ENCODE measurements around the gene ALB. TPM values are rescaled to one million over a fixed set of nuclear protein-coding genes. Genes with fewer than 3 reads are reported as not detected.

ALB gene
- total RNA-seq, 1 donor from 2014 or later, result not detected

DNA sequence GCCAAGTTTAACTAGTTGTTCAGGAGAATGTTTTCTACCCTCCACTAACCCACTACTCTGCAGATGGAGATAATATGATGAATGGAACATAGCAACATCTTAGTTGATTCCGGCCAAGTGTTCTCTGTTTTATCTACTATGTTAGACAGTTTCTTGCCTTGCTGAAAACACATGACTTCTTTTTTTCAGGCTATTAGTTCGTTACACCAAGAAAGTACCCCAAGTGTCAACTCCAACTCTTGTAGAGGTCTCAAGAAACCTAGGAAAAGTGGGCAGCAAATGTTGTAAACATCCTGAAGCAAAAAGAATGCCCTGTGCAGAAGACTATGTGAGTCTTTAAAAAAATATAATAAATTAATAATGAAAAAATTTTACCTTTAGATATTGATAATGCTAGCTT, 13.3 kb downstream of the ALB start:
- Histone ChIP-seq H3K27ac (replicated peaks) (no peak overlapping the region), H3K4me3 (no peak overlapping the region), H3K9me3 (replicated peaks) (no peaks in the 10 kb centered on the region), H3K36me3 (no peaks in the 10 kb centered on the region), H3K4me1 (no peaks in the 10 kb centered on the region), H3K27me3 (ENCODE audit: low read depth) (no peaks in the 10 kb centered on the region)
- DNase-seq, result no peak
- intact Hi-C loops (cut with micrococcal nuclease), result no loop called here
- TF ChIP-seq, protein P1, sequence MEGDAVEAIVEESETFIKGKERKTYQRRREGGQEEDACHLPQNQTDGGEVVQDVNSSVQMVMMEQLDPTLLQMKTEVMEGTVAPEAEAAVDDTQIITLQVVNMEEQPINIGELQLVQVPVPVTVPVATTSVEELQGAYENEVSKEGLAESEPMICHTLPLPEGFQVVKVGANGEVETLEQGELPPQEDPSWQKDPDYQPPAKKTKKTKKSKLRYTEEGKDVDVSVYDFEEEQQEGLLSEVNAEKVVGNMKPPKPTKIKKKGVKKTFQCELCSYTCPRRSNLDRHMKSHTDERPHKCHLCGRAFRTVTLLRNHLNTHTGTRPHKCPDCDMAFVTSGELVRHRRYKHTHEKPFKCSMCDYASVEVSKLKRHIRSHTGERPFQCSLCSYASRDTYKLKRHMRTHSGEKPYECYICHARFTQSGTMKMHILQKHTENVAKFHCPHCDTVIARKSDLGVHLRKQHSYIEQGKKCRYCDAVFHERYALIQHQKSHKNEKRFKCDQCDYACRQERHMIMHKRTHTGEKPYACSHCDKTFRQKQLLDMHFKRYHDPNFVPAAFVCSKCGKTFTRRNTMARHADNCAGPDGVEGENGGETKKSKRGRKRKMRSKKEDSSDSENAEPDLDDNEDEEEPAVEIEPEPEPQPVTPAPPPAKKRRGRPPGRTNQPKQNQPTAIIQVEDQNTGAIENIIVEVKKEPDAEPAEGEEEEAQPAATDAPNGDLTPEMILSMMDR (IDR thresholded peaks at IDR 0.05; ENCODE audit: borderline replicate concordance), result no peak

DNA sequence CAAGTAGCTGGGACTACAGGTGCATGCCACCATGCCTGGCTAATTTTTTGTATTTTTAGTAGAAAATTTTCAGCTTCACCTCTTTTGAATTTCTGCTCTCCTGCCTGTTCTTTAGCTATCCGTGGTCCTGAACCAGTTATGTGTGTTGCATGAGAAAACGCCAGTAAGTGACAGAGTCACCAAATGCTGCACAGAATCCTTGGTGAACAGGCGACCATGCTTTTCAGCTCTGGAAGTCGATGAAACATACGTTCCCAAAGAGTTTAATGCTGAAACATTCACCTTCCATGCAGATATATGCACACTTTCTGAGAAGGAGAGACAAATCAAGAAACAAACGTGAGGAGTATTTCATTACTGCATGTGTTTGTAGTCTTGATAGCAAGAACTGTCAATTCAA, 13.9 kb downstream of the ALB start:
- intact Hi-C loops (cut with micrococcal nuclease), result no loop called here
- no peaks in the 10 kb centered on the region for H3K4me1 ChIP-seq
- H3K27ac ChIP-seq (replicated peaks), result no peak overlapping the region
- H3K36me3 ChIP-seq, result no peaks in the 10 kb centered on the region
- H3K27me3 ChIP-seq (ENCODE audit: low read depth), result no peaks in the 10 kb centered on the region
- TF ChIP-seq, protein P1 (IDR thresholded peaks at IDR 0.05; ENCODE audit: borderline replicate concordance), result no peak
- no peak for DNase-seq
- H3K9me3 ChIP-seq (replicated peaks), result no peaks in the 10 kb centered on the region
- no peak overlapping the region for H3K4me3 ChIP-seq

DNA sequence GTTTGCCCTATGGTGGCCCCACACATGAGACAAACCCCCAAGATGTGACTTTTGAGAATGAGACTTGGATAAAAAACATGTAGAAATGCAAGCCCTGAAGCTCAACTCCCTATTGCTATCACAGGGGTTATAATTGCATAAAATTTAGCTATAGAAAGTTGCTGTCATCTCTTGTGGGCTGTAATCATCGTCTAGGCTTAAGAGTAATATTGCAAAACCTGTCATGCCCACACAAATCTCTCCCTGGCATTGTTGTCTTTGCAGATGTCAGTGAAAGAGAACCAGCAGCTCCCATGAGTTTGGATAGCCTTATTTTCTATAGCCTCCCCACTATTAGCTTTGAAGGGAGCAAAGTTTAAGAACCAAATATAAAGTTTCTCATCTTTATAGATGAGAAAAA, 14.6 kb downstream of the ALB start:
- intact Hi-C loops (cut with micrococcal nuclease), result no loop called here
- Histone ChIP-seq H3K9me3 (replicated peaks) (no peaks in the 10 kb centered on the region), H3K4me1 (no peaks in the 10 kb centered on the region), H3K27ac (replicated peaks) (no peak overlapping the region), H3K36me3 (no peaks in the 10 kb centered on the region), H3K27me3 (ENCODE audit: low read depth) (no peaks in the 10 kb centered on the region), H3K4me3 (no peak overlapping the region)
- TF ChIP-seq, protein P1 (IDR thresholded peaks at IDR 0.05; ENCODE audit: borderline replicate concordance), result no peak
- no peak for DNase-seq

DNA sequence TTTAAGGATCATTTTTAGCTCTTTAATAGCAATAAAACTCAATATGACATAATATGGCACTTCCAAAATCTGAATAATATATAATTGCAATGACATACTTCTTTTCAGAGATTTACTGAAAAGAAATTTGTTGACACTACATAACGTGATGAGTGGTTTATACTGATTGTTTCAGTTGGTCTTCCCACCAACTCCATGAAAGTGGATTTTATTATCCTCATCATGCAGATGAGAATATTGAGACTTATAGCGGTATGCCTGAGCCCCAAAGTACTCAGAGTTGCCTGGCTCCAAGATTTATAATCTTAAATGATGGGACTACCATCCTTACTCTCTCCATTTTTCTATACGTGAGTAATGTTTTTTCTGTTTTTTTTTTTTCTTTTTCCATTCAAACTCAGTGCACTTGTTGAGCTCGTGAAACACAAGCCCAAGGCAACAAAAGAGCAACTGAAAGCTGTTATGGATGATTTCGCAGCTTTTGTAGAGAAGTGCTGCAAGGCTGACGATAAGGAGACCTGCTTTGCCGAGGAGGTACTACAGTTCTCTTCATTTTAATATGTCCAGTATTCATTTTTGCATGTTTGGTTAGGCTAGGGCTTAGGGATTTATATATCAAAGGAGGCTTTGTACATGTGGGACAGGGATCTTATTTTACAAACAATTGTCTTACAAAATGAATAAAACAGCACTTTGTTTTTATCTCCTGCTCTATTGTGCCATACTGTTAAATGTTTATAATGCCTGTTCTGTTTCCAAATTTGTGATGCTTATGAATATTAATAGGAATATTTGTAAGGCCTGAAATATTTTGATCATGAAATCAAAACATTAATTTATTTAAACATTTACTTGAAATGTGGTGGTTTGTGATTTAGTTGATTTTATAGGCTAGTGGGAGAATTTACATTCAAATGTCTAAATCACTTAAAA, 15.3 kb downstream of the ALB start:
- no peak for DNase-seq
- no peaks in the 10 kb centered on the region for H3K36me3 ChIP-seq
- no peak overlapping the region for H3K4me3 ChIP-seq
- H3K27ac ChIP-seq (replicated peaks), result no peak overlapping the region
- no peaks in the 10 kb centered on the region for H3K27me3 ChIP-seq (ENCODE audit: low read depth)
- intact Hi-C loops (cut with micrococcal nuclease), result no loop called here
- TF ChIP-seq, protein P1 (IDR thresholded peaks at IDR 0.05; ENCODE audit: borderline replicate concordance), result no peak
- H3K9me3 ChIP-seq (replicated peaks), result no peaks in the 10 kb centered on the region
- H3K4me1 ChIP-seq, result no peaks in the 10 kb centered on the region

DNA sequence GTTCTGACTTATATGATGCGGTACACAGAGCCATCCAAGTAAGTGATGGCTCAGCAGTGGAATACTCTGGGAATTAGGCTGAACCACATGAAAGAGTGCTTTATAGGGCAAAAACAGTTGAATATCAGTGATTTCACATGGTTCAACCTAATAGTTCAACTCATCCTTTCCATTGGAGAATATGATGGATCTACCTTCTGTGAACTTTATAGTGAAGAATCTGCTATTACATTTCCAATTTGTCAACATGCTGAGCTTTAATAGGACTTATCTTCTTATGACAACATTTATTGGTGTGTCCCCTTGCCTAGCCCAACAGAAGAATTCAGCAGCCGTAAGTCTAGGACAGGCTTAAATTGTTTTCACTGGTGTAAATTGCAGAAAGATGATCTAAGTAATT, 16.5 kb downstream of the ALB start:
- no peaks in the 10 kb centered on the region for H3K27me3 ChIP-seq (ENCODE audit: low read depth)
- H3K27ac ChIP-seq (replicated peaks), result no peak overlapping the region
- H3K9me3 ChIP-seq (replicated peaks), result no peaks in the 10 kb centered on the region
- TF ChIP-seq, protein P1 (IDR thresholded peaks at IDR 0.05; ENCODE audit: borderline replicate concordance), result no peak
- DNase-seq, result no peak
- H3K36me3 ChIP-seq, result no peaks in the 10 kb centered on the region
- intact Hi-C loops (cut with micrococcal nuclease), result no loop called here
- no peaks in the 10 kb centered on the region for H3K4me1 ChIP-seq
- H3K4me3 ChIP-seq, result no peak overlapping the region
